Heart left ventricle (tissue), 16 donors: ENCODE measurements around the gene TBC1D22B. TPM values are rescaled to one million over a fixed set of nuclear protein-coding genes. Genes with fewer than 3 reads are reported as not detected.

ENCODE experiments used
- ATAC-seq, 4 donors: fragments of 200-7000 bp; cut with Tn5 transposase; one replicate each; pipeline ENCODE4 v1.9.1; 2020 to 2022; ENCODE audit warnings: moderate library complexity in 4 of 4, mild to moderate bottlenecking in 3 of 4, moderate number of reproducible peaks in 1 of 4
- DNase-seq, 5 donors: peaks; one replicate each; pipeline ENCODE4 v3.0.0-alpha.2; 2020
- H3K27ac ChIP-seq, 12 donors: fragments of 200-600 bp; sonication (generic) in 4 of 12; one replicate each; pipeline versions ENCODE4 v1.5.0 to v1.8.0; 2016 to 2022; ENCODE audit warnings: mild to moderate bottlenecking in 2 of 12
- H3K27me3 ChIP-seq, 9 donors: fragments of 200-600 bp; sonication (generic) in 2 of 9; one replicate each; pipeline versions ENCODE4 v1.5.1 to v1.8.0; 2016 to 2022; ENCODE audit warnings: mild to moderate bottlenecking in 3 of 9
- H3K36me3 ChIP-seq, 9 donors: fragments of 200-600 bp; sonication (generic) in 2 of 9; one replicate each; pipeline versions ENCODE4 v1.5.0 to v1.8.0; 2018 to 2022; ENCODE audit warnings: mild to moderate bottlenecking in 2 of 9
- H3K4me1 ChIP-seq, 12 donors: fragments of 200-600 bp; sonication (generic) in 4 of 12; one replicate each; pipeline versions ENCODE4 v1.5.0 to v1.8.0; 2016 to 2022; ENCODE audit warnings: mild to moderate bottlenecking in 3 of 12
- H3K4me3 ChIP-seq, 12 donors: fragments of 200-600 bp; sonication (generic) in 4 of 12; one replicate each; pipeline versions ENCODE4 v1.5.0 to v1.8.0; 2017 to 2022; ENCODE audit warnings: mild to moderate bottlenecking in 9 of 12, moderate library complexity in 4 of 12
- H3K9me3 ChIP-seq, 12 donors: fragments of 200-600 bp; sonication (generic) in 4 of 12; one replicate each; pipeline versions ENCODE4 v1.5.0 to v1.8.0; 2016 to 2022; ENCODE audit warnings: mild to moderate bottlenecking in 1 of 12
- CTCF ChIP-seq, 12 donors: fragments of 200-600 bp; sonication (generic) in 4 of 12; IDR thresholded peaks; one replicate each; pipeline versions ENCODE4 v1.5.0 to v1.8.0; 2018 to 2022; ENCODE audit warnings: antibody characterized with exemption in 12 of 12, mild to moderate bottlenecking in 5 of 12
- POLR2A ChIP-seq, 2 donors: fragments of 450-650 bp; IDR thresholded peaks; one replicate each; pipeline ENCODE4 v1.6.1; 2017; ENCODE audit warnings: antibody characterized with exemption in 2 of 2, mild to moderate bottlenecking in 2 of 2, moderate library complexity in 2 of 2
- WGBS, 4 donors: extraction: QIAGEN DNeasy Blood & Tissue Kit in 2 of 4; methylation state at CpG; one replicate each; pipeline versions ENCODE4 v1.1.5 to v1.1.7; 2013 to 2018; 5-methylcytosine and 5-hydroxymethylcytosine counted together
- intact Hi-C, 10 donors: fragments of 100-400 bp; cut with DNase I; formaldehyde crosslinking; loops; one replicate each; pipeline versions ENCODE4 v1.11.1 to v1.14.2; 2022
- polyA plus RNA-seq, 2 donors: library from polyadenylated mRNA; stranded (reverse); fragments of 200-250 nt; gene quantifications; one replicate each; pipeline ENCODE4 v1.2.3, GENCODE V29; 2013
- total RNA-seq, 9 donors: library from RNA; depleted of rRNA in 2 of 9; stranded (reverse); fragments of >200 nt in 2 of 9; fragmentation: NEBNext Ultra II Directional in 3 of 9; extraction: Animal tissue kit (Norgen Biotek cat#: 25700) in 3 of 9; gene quantifications; one replicate each; pipeline versions ENCODE4 v1.1.0 to v1.2.4, GENCODE V29; 2016 to 2023
- donor health status: ischemic (EF 13 %, LVEDD 7.1; RV severe dilation, severe dysfunction).
- donor health status: healthy with polysubstance abuse.
- donor health status: DM: no; HTN: yes; CAD: no.
- donor health status: DM: no; HTN: no; CAD: no.
- donor health status: ischemic (EF 25% LVEDD 6.9; RV normal size, moderate dysfunction).
- donor health status: ischemic (EF 25% LVEDD 5.7; RV mildly dilated, moderate dysfunction).
- donor health status: healthy.
- donor health status: DM: yes; HTN: yes; CAD: no.
- donor health status: ischemic (EF 35%, LVEDD 5.7; RV mildly dilated, moderate dysfunction).
- donor health status: nonischemic (EF 11% LVEDD 7.7; RV severe dilation, severe dysfunction).
- donor health status: DM: yes; HTN: yes; CAD: no.
- donor health status: PGD.
- donor health status: ischemic (EF 29% LVEDD 5.4; RV normal size, mild dysfunction).
- donor health status: nonischemic (EF 23%, LVEDD 6.1; RV moderate dilation, normal function).

The TBC1D22B gene
- total and polyA plus RNA-seq, 11 donors, result 3.1 to 10.7 (median 7.3) TPM

DNA sequence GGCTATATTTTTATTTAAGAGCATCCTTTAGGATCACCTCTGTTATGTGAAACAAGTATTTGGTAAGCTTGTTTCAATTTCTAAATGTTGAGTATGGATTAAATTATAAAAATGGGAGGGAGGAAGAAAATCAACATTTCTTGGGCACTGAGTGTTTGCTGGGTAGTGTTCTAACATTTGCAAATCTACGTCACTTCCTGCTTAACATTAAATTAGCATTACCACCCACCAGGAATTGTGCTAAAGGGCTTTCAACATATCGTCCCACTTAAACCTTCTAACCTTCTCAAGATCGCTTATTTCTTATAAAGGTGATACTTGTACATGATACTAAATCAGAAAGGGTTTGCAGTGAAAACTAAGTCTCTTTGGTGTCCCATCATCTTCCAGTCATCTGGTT lies 8.3 kb downstream of the TBC1D22B start:
- DNase-seq, result no peak
- intact Hi-C loops, result no loop called here
- WGBS, 4 donors, result 87 to 94% (median 88%) methylated on average over 3 of the region's 3 CpGs

GRCh38 chr6:37269105-37269504 lies 11.5 kb downstream of the TBC1D22B start:
- intact Hi-C loops, result no loop called here

More for the DNA sequence above, 8.3 kb downstream of the TBC1D22B start:
- Histone ChIP-seq H3K27me3 (no peaks in the 10 kb centered on the region), H3K4me1 (peaks cover 0 to 22% (median 4%) of the 10 kb centered on the region in 12 donors), H3K27ac (no peak overlapping the region), H3K36me3 (peaks cover 0 to 20% (median 15%) of the 10 kb centered on the region in 9 donors), H3K9me3 (peaks cover 0 to 6% (median 0%) of the 10 kb centered on the region in 12 donors), H3K4me3 (no peak overlapping the region)
- ATAC-seq, result no peak
- TF ChIP-seq POLR2A (IDR thresholded peaks at IDR 0.05) (no peak), CTCF (IDR thresholded peaks at IDR 0.05) (no peak)

GRCh38 chr6:37272834-37273566 lies 15.4 kb downstream of the TBC1D22B start:
- Histone ChIP-seq H3K36me3 (peaks cover 0 to 28% (median 19%) of the 10 kb centered on the region in 9 donors), H3K9me3 (no peaks in the 10 kb centered on the region), H3K27me3 (no peaks in the 10 kb centered on the region), H3K4me1 (peaks cover 0 to 24% (median 0%) of the 10 kb centered on the region in 12 donors), H3K4me3 (no peak overlapping the region), H3K27ac (no peak overlapping the region)
- no peak for ATAC-seq
- intact Hi-C loops, result no loop called here
- DNase-seq, result no peak
- TF ChIP-seq CTCF (IDR thresholded peaks at IDR 0.05) (no peak), POLR2A (IDR thresholded peaks at IDR 0.05) (no peak)
- 78 to 85% (median 81%) methylated on average over 8 of the region's 8 CpGs for WGBS, 4 donors

More at GRCh38 chr6:37269105-37269504, 11.5 kb downstream of the TBC1D22B start:
- no peak for DNase-seq
- Histone ChIP-seq H3K27me3 (no peaks in the 10 kb centered on the region), H3K27ac (no peak overlapping the region), H3K4me1 (peaks cover 0 to 21% (median 0%) of the 10 kb centered on the region in 12 donors), H3K36me3 (peaks cover 0 to 28% (median 19%) of the 10 kb centered on the region in 9 donors), H3K9me3 (peaks cover 0 to 6% (median 0%) of the 10 kb centered on the region in 12 donors), H3K4me3 (no peak overlapping the region)
- 82 to 86% (median 83%) methylated on average over 2 of the region's 2 CpGs for WGBS, 4 donors
- no peak for TF ChIP-seq CTCF (IDR thresholded peaks at IDR 0.05)
- ATAC-seq, result no peak

GRCh38 chr6:37273690-37274089 lies 16.1 kb downstream of the TBC1D22B start:
- Histone ChIP-seq H3K27me3 (no peaks in the 10 kb centered on the region), H3K4me1 (peaks cover 0 to 24% (median 0%) of the 10 kb centered on the region in 12 donors), H3K36me3 (peaks cover 0 to 28% (median 18%) of the 10 kb centered on the region in 9 donors), H3K9me3 (no peaks in the 10 kb centered on the region), H3K4me3 (no peak overlapping the region), H3K27ac (no peak overlapping the region)
- DNase-seq (no peak), ATAC-seq (no peak)
- TF ChIP-seq POLR2A (IDR thresholded peaks at IDR 0.05) (no peak), CTCF (IDR thresholded peaks at IDR 0.05) (no peak)
- intact Hi-C loops, result no loop called here
- WGBS, 4 donors, result 83 to 87% (median 86%) methylated on average over 3 of the region's 3 CpGs
